ENCODE measurements around the gene TMEM203. TPM values are rescaled to one million over a fixed set of nuclear protein-coding genes. Genes with fewer than 3 reads are reported as not detected.

The TMEM203 gene
- total RNA-seq, 1 experiment from 2014 or later: 51.5 TPM

- no peak for DNase-seq (ENCODE audit: low spot score)
Observed at GRCh38 chr9:137167747-137168572, 37.5 kb downstream of the TMEM203 start.

DNA sequence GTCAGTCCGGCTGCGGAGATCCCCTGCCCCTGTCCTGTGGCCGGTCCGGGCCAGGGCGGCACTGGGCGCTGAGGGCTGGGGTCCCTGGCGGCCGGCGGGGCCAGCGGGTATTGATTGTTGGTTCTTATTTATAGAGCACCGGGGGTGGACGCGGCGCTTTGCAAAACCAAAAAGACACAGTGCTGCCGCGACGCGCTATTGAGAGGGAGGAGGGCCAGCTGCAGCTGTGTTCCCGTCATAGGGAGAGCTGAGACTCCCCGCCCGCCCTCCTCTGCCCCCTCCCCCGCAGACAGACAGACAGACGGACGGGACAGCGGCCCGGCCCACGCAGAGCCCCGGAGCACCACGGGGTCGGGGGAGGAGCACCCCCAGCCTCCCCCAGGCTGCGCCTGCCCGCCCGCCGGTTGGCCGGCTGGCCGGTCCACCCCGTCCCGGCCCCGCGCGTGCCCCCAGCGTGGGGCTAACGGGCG is 38.1 kb downstream of the TMEM203 start:
- no peak for DNase-seq (ENCODE audit: low spot score)

DNA sequence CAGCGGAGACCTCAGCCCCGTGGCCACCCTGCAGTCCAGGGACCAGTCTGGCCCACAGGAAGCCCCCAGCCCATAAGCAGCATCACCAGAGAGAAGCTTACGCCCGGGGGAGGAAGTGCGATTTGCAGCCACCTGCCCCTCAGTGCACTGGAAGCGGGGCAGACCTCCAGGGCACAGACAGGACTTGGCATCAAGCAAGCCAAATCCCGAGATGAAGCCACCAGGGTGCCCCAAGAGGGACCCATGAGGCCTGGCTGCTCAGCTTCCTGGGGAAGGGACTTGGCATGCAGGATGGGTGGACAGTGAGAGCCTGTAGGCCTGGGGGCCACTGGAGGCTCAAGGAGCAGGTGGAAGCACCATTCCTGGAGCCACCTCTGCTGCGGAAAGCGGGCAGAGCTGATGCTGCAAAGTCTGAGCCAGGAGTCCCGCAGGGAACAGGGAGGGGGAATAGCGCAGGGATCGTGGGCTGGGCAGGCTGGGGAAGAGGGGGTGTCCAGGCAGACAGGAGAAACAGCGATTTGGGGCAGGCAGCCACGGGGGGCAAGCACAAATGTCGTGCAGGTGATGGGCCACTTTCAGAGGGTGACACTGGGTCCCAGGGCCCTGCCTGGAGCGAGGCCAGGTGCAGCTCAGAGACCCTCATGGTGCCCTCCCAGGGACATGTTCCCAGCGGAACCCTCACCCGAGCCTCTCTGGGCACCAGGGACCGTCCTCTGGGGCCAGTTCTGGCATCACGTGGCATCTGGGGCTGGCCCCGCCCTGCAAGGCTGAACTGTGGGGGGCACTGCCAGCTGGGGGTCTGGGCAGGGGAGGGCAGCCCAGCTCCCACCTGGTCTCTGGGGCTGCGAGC is 38.8 kb downstream of the TMEM203 start:
- DNase-seq (ENCODE audit: low spot score): no peak

DNA sequence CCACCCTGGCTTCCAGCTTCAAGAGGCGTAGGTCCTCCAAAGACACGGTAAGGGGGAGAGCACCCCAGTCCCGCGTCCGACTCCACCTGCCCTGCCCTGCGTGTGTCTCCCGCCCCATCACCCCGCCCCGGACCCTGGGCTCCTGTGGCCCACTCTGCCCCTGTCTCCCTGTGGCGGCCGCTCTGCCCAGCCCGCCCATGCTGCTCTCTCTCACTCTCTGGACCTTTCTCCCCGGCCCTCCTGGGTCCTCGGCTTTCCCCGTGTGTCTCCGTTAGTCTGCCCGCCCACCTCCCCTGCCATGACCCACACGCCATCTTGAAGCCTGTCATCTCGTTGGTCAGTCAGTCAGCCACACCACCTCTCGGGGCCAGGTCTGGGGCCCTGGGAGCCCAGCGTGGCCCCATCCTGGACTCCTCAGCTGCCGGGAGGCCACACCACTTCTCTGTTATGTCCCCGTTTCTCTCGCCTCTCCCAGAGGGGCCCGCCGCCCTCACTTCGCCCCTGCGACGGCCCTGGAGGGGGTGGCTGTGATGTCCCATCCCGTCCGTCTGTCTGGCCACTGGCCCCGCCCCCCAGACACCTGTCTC is 40.1 kb downstream of the TMEM203 start:
- no peak for DNase-seq (ENCODE audit: low spot score)

DNA sequence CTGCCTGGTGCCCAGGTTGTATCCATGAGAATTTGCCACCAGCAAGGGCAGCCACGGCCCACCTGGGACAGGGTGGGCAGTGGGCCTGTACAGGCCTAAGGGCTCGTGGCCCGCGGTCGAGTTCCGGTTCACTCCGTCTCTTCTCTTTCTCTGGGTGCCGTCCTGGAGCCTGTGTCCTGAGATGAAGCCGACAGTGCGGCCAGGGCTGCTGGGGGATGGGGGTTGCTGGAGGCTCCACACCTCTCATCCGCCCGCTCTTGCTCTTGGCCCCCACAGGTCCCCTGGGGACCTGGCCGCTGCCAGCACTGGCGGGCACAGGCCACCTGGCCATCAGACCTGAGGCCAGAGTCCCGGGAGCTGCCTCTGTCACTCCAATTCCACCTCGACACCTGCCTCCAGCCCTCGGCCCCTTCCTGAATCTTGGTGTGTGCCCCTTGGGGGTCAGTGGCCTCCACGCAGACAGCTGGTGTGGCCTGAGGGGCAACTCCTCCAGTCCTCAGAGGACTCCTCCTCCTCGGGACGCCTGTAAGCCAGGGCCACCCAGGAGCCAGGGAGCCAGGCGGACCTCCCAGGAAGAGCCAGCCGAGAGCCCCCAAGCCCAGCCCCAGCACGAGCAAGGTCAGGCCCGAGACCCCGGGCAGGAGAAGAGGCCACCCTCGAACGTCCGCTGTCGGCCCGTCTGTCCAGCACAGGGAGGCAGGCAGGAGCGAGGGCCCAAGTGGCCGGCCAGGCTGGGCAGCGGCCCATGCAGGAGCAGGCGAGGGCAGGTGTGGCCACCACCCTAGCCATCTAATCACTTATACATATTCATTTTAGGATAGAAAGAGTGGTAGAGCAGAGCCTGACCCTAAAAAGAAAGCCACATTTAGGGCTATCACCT is 40.8 kb downstream of the TMEM203 start:
- DNase-seq (ENCODE audit: low spot score): no peak

- DNase-seq (ENCODE audit: low spot score): no peak
Observed at GRCh38 chr9:137163805-137164204, 41.6 kb downstream of the TMEM203 start.

- no peak for DNase-seq (ENCODE audit: low spot score)
Observed at GRCh38 chr9:137163365-137163715, 42.1 kb downstream of the TMEM203 start.

GRCh38 chr9:137162505-137163364 is 42.7 kb downstream of the TMEM203 start:
- DNase-seq (ENCODE audit: low spot score): peak; percentile 65

GRCh38 chr9:137161558-137162486 is 43.6 kb downstream of the TMEM203 start:
- DNase-seq (ENCODE audit: low spot score): no peak

DNA sequence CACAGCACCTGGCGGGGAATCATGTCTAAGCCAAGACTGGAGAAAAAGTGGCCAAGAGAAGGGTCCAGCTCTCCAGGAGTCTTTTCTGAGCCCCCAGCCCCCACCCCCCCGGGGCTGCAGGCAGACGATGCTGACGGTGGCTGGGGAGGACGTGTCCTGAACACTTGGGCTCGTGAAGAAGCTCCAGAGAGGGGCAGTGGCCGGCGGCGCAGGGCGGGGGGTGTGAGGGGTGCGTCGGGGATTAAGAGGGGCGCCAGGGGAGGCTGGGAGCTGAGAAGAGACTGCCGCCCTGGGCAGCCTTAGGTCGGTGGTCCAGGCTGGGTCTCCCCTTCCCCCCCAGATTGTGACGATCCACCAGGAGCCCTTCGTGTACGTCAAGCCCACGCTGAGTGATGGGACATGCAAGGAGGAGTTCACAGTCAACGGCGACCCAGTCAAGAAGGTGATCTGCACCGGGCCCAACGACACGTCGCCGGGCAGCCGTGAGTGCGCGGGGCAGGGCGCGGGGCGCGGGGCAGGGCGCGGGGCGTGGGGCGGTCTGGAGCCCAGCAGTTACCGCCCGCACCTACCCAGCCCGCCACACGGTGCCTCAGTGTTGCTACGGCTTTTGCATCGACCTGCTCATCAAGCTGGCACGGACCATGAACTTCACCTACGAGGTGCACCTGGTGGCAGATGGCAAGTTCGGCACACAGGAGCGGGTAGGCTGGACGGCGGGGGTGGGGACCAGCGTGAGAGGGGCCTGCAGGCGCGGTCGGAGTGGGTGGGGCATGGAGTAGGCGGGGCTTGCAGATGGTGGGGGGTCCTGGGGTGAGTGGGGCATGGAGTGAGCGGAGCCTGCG is 44.5 kb downstream of the TMEM203 start:
- DNase-seq (ENCODE audit: low spot score): no peak

DNA sequence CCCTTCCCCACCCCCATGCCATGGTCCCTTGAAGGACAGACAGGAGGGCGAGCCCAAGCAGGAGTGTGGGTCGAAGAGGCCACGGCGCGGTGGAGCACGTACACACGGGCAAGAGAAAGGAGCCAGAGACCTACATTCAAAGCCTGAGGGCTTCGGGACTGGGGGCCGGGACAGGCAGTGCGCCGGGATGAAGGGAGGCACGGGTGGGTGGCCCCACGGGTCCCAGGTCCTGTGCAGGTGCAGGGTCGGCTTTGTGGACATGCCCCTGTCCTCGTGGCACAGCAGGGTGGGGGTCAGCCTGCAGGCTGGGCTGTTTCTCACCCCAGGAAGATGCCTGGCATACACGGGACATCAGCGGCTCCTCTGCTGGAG is 45.4 kb downstream of the TMEM203 start:
- no peak for DNase-seq (ENCODE audit: low spot score)

DNA sequence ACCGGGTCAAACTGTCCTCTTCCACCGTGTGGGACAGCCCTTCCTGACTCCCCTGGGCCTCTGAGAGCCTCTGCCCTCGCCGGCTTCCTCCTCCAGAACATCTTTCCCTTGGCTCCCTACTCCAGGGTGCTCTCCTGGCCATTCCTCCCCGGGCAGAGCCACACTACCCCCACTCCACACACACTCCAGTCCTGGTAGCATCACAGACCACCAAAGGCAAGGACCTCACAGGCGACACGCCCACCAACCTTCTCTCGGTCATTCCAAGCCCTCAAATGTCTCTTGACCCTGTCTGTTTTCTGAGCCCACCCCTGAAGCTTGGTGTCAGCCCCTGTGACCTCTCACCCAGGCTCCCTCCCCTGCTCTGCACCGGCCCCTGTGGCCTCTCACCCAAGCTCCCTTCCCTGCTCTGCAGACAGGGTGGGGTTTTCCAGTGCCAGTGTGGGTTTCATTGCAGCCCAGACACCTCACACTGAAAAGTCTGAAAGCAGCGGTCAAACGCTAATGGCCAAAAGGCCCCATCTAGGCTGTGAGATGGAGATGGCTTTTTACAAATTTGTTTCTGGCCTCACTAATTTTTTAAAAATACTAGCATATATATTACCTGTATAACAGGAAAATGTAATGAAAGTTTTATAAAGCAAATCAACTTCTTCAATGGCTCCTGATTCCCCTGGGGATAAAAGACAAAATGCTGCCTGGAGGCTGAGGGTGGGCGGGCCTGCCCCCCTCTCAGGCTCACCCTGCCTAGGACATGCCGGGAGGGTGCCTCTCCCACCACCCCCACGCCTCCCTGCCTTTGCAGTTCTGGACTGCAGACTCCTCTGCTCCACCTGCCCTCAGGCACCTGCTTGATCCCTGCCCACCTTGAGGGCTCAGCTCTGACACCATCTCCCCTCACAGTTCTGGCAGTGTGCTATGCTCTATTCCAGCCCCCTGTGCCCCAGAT is 46.1 kb downstream of the TMEM203 start:
- DNase-seq (ENCODE audit: low spot score): no peak

DNA sequence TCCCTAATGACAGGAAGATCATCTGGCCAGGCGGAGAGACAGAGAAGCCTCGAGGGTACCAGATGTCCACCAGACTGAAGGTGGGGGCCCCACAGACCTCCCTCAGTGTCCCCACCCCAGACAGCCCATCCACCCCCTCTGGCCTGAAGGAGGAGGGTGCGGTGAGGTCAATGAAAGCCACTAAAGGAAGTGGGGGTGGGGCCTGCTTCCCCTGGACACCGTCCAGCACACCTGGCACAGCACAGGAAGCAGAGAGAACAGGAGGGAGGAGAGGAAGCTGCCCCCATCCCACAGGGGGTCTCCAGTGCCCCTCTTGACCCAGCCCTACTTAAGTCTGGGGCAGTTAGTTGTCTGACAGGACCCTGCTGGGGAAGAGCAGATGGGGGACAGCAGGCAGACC is 46.8 kb downstream of the TMEM203 start:
- DNase-seq (ENCODE audit: low spot score): no peak

DNA sequence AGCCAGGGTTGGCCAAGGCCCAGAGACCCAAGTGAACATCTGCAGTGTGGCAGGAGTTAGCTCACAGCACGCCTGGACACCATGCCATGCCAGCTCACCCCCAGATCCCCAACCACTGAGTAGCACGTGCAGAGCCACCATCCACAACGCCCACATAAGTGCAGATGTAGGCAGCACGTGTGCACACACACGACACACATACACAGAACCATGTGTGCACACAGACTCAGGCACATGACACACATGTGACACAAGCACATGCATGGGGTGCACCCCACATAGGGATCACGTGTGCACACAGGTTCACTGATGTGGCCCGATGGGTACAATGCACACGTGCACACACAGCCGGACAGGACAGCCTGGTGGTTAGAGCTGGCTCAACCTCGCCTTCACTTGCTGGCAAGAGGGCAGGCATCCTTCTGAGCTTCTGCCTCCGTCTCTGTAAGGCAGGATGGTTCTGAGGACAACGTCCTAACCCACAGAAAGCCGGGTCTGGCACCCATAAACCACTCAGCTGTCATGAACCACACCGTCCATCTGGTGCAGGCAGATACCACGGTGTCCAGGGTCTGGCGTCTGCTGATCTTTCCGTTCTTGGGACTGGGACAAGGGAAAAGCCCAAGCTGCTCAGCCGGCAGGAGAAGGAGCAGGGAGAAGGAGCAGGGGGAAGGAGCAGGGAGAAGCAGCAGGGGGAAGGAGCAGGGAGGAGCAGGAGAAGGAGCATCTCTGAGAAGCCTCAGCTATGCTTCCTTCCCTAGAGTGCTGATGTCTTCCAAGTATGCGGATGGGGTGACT is 47.6 kb downstream of the TMEM203 start:
- no peak for DNase-seq (ENCODE audit: low spot score)

- DNase-seq (ENCODE audit: low spot score): no peak
Observed at GRCh38 chr9:137156567-137157375, 48.7 kb downstream of the TMEM203 start.

Data from HT-29 (cell line).